Uterus (tissue), 4 donors: ENCODE measurements around the gene CDH4. TPM values are rescaled to one million over a fixed set of nuclear protein-coding genes. Genes with fewer than 3 reads are reported as not detected.

Experiments
- DNase-seq, 2 donors: peaks; one replicate each; pipeline ENCODE4 v3.0.0-alpha.2; 2019 to 2020
- H3K27ac ChIP-seq, 2 donors: fragments of 200-600 bp; sonication (generic); 1 replicate in 1 of 2; 2 replicates in 1 of 2; pipeline ENCODE4 v1.5.1; 2016 to 2018
- H3K27me3 ChIP-seq, 2 donors: fragments of 200-600 bp; sonication (generic); one replicate each; pipeline ENCODE4 v1.5.1; 2018 to 2019; ENCODE audit warnings: control low read depth in 1 of 2
- H3K36me3 ChIP-seq, 2 donors: fragments of 200-600 bp; sonication (generic); one replicate each; pipeline ENCODE4 v1.5.1; 2019; ENCODE audit warnings: control low read depth in 1 of 2
- H3K4me1 ChIP-seq, 2 donors: fragments of 200-600 bp; sonication (generic); one replicate each; pipeline ENCODE4 v1.5.1; 2018 to 2019; ENCODE audit warnings: control low read depth in 1 of 2
- H3K4me3 ChIP-seq, 2 donors: fragments of 200-600 bp; sonication (generic); 1 replicate in 1 of 2; 2 replicates in 1 of 2; pipeline ENCODE4 v1.5.1; 2018 to 2019; ENCODE audit warnings: mild to moderate bottlenecking in 1 of 2
- H3K9me3 ChIP-seq, 2 donors: fragments of 200-600 bp; sonication (generic); one replicate each; pipeline ENCODE4 v1.5.1; 2019; ENCODE audit warnings: control low read depth in 1 of 2
- POLR2A ChIP-seq, 2 donors: fragments of 450-650 bp; IDR thresholded peaks; one replicate each; pipeline ENCODE4 v1.6.1; 2016; ENCODE audit warnings: antibody characterized with exemption in 2 of 2, mild to moderate bottlenecking in 1 of 2, moderate library complexity in 1 of 2
- intact Hi-C: fragments of 100-400 bp; cut with DNase I; formaldehyde crosslinking; loops from one replicate; pipeline ENCODE4 v1.15.1; 2023; ENCODE audit warnings: low total_unique reads
- total RNA-seq, 4 donors: library from RNA; depleted of rRNA in 3 of 4; stranded (reverse); fragments of >200 nt in 3 of 4; gene quantifications; one replicate each; pipeline versions ENCODE4 v1.1.0 to v1.2.4, GENCODE V29; 2014 to 2023
- TF ChIP-seq, protein P1 (sequence below), 4 experiments: fragments of 200-600 bp in 2 of 4; fragments of 450-650 bp in 2 of 4; sonication (generic) in 2 of 4; IDR thresholded peaks; one replicate each; pipeline ENCODE4 v1.5.1; 2016 to 2019; ENCODE audit warnings: antibody characterized with exemption in 4 of 4, mild to moderate bottlenecking in 2 of 4, moderate library complexity in 1 of 4
- donor health status: DM: yes; HTN: yes; CAD: no.

The CDH4 gene
- total RNA-seq, 4 donors from 2014 or later, result under 0.01 to 0.55 TPM; not detected in 2

- H3K27me3 ChIP-seq, result no peaks in the 10 kb centered on the region
- H3K27ac ChIP-seq, result no peak overlapping the region
- TF ChIP-seq, protein P1, sequence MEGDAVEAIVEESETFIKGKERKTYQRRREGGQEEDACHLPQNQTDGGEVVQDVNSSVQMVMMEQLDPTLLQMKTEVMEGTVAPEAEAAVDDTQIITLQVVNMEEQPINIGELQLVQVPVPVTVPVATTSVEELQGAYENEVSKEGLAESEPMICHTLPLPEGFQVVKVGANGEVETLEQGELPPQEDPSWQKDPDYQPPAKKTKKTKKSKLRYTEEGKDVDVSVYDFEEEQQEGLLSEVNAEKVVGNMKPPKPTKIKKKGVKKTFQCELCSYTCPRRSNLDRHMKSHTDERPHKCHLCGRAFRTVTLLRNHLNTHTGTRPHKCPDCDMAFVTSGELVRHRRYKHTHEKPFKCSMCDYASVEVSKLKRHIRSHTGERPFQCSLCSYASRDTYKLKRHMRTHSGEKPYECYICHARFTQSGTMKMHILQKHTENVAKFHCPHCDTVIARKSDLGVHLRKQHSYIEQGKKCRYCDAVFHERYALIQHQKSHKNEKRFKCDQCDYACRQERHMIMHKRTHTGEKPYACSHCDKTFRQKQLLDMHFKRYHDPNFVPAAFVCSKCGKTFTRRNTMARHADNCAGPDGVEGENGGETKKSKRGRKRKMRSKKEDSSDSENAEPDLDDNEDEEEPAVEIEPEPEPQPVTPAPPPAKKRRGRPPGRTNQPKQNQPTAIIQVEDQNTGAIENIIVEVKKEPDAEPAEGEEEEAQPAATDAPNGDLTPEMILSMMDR (IDR thresholded peaks at IDR 0.05), result no peak
- no peak for TF ChIP-seq POLR2A (IDR thresholded peaks at IDR 0.05)
- DNase-seq, result no peak
- H3K9me3 ChIP-seq, result no peaks in the 10 kb centered on the region
- no peaks in the 10 kb centered on the region for H3K36me3 ChIP-seq
- H3K4me1 ChIP-seq, result no peaks in the 10 kb centered on the region
- H3K4me3 ChIP-seq, result no peak overlapping the region
- intact Hi-C loops, result no loop called here
Observed at GRCh38 chr20:61482901-61483300, 230.8 kb downstream of the CDH4 start.

DNA sequence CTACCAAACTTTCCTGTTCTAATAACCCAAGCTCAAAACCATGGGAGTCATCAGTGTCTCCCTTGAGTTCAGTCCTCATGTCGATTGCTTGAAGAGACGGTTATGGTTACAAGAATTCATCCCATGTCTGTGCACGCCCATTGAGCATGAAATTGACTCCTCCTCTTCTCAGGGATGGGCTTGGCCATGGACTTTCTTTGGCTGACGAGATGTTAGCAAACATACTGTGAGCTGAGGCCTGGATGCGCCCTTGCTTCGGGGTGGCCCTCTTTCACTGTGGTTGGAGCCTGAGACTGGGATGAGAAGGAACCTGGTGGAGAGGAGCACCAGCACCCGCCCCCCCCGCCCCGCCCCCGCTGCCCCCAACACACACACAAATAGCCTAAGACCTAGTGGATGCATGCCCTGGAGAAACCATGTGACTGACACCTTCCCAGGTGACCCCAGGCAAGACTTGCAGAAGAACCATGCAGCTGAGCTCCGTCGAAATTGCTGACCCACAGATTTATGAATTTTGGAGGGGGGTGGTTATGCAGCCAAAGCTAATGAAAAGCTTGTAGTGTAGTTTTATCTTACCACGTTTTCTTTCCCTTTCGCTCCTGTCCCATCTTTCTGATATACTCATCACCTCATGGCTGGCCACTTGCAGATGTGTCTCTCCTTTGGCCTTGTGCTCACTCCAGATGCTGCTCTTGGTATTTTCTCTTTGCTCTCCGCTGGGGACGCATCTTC, 231.4 kb downstream of the CDH4 start:
- no peak for DNase-seq
- Histone ChIP-seq H3K36me3 (no peaks in the 10 kb centered on the region), H3K27me3 (no peaks in the 10 kb centered on the region), H3K9me3 (no peaks in the 10 kb centered on the region), H3K4me1 (no peaks in the 10 kb centered on the region), H3K4me3 (no peak overlapping the region), H3K27ac (no peak overlapping the region)
- intact Hi-C loops, result no loop called here
- TF ChIP-seq, protein P1 (IDR thresholded peaks at IDR 0.05), result no peak
- TF ChIP-seq POLR2A (IDR thresholded peaks at IDR 0.05), result no peak

- H3K4me1 ChIP-seq, result no peaks in the 10 kb centered on the region
- no peaks in the 10 kb centered on the region for H3K27me3 ChIP-seq
- no peaks in the 10 kb centered on the region for H3K9me3 ChIP-seq
- H3K27ac ChIP-seq, result no peak overlapping the region
- no peak for DNase-seq
- intact Hi-C loops, result no loop called here
- TF ChIP-seq POLR2A (IDR thresholded peaks at IDR 0.05), result no peak
- TF ChIP-seq, protein P1 (IDR thresholded peaks at IDR 0.05), result no peak
- no peak overlapping the region for H3K4me3 ChIP-seq
- H3K36me3 ChIP-seq, result no peaks in the 10 kb centered on the region
Observed at GRCh38 chr20:61486198-61486597, 234.1 kb downstream of the CDH4 start.

- Histone ChIP-seq H3K27me3 (no peaks in the 10 kb centered on the region), H3K27ac (no peak overlapping the region), H3K9me3 (no peaks in the 10 kb centered on the region), H3K4me1 (no peaks in the 10 kb centered on the region), H3K36me3 (no peaks in the 10 kb centered on the region), H3K4me3 (no peak overlapping the region)
- no peak for TF ChIP-seq POLR2A (IDR thresholded peaks at IDR 0.05)
- TF ChIP-seq, protein P1 (IDR thresholded peaks at IDR 0.05), result no peak
- DNase-seq, result no peak
- intact Hi-C loops, result no loop called here
Observed at GRCh38 chr20:61487346-61487996, 235.4 kb downstream of the CDH4 start.

DNA sequence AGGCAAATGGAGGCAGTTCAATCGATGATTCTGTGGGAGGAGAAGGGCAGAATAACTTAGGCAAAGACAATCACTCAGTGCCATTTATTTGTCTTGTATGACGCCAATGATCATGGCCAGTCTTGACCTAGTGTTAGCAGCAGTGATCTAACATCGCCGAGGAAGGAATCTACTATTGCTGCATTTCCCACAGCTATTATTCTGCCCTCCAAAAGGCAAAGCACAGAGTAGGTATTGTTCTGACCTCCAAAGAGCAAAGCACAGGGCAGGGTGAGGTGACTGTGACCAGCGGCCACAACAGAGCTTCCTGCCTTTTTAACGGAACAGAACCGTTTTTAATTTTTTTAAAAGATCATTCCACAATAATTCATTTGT, 235.9 kb downstream of the CDH4 start:
- TF ChIP-seq, protein P1 (IDR thresholded peaks at IDR 0.05), result no peak
- no peak for TF ChIP-seq POLR2A (IDR thresholded peaks at IDR 0.05)
- H3K27ac ChIP-seq, result no peak overlapping the region
- no peaks in the 10 kb centered on the region for H3K9me3 ChIP-seq
- no peaks in the 10 kb centered on the region for H3K36me3 ChIP-seq
- no peaks in the 10 kb centered on the region for H3K27me3 ChIP-seq
- no peak overlapping the region for H3K4me3 ChIP-seq
- no peak for DNase-seq
- no peaks in the 10 kb centered on the region for H3K4me1 ChIP-seq
- intact Hi-C loops, result no loop called here
